Right lobe of liver (tissue), 6 donors: ENCODE results near the gene FTO. TPM values are rescaled to one million over a fixed set of nuclear protein-coding genes. Genes with fewer than 3 reads are reported as not detected.

Experiments used
- ATAC-seq, 4 donors: fragments of 200-7000 bp; cut with Tn5 transposase; one replicate each; pipeline ENCODE4 v1.9.1; 2020; ENCODE audit warnings: mild to moderate bottlenecking in 4 of 4, moderate library complexity in 4 of 4
- DNase-seq, 3 donors: peaks; one replicate each; pipeline ENCODE4 v3.0.0-alpha.2; 2020
- H3K27ac ChIP-seq, 3 donors: fragments of 200-600 bp; one replicate each; pipeline ENCODE4 v1.8.0; 2022
- H3K27me3 ChIP-seq, 2 donors: fragments of 200-600 bp; one replicate each; pipeline ENCODE4 v1.8.0; 2022
- H3K36me3 ChIP-seq, 4 donors: fragments of 200-600 bp; sonication (generic) in 1 of 4; one replicate each; pipeline versions ENCODE4 v1.5.1 to v1.8.0; 2017 to 2022; ENCODE audit warnings: control low read depth in 1 of 4
- H3K4me1 ChIP-seq, 4 donors: fragments of 200-600 bp; sonication (generic) in 1 of 4; one replicate each; pipeline versions ENCODE4 v1.5.1 to v1.8.0; 2017 to 2022; ENCODE audit warnings: control low read depth in 1 of 4
- H3K4me3 ChIP-seq, 3 donors: fragments of 200-600 bp; one replicate each; pipeline ENCODE4 v1.8.0; 2022
- H3K9me3 ChIP-seq, 4 donors: fragments of 200-600 bp; sonication (generic) in 1 of 4; one replicate each; pipeline versions ENCODE4 v1.5.1 to v1.8.0; 2017 to 2022; ENCODE audit warnings: control low read depth in 1 of 4
- CTCF ChIP-seq, 4 donors: fragments of 200-600 bp in 3 of 4; fragments of 450-650 bp in 1 of 4; IDR thresholded peaks; one replicate each; pipeline versions ENCODE4 v1.5.1 to v1.8.0; 2016 to 2022; ENCODE audit warnings: antibody characterized with exemption in 4 of 4, mild to moderate bottlenecking in 2 of 4
- POLR2A ChIP-seq: fragments of 450-650 bp; IDR thresholded peaks from one replicate; pipeline ENCODE4 v1.6.1; 2017; ENCODE audit warnings: antibody characterized with exemption, mild to moderate bottlenecking
- WGBS: methylation state at CpG from one replicate; pipeline ENCODE4 v1.1.6; 2018; ENCODE audit warnings: low coverage, low lambda C conversion rate; ENCODE audit not compliant: insufficient coverage; ENCODE audit errors: missing lambda C conversion rate; 5-methylcytosine and 5-hydroxymethylcytosine counted together
- intact Hi-C, 2 donors: fragments of 100-400 bp; cut with DNase I; formaldehyde crosslinking; loops; one replicate each; pipeline versions ENCODE4 v1.11.2 to v1.14.1; 2022
- total RNA-seq, 6 experiments: library from RNA; depleted of rRNA in 2 of 6; stranded (reverse); fragments of >200 nt in 2 of 6; fragmentation: NEBNext Ultra II Directional in 3 of 6; extraction: Animal tissue kit (Norgen Biotek cat#: 25700) in 3 of 6; gene quantifications; one replicate each; pipeline versions ENCODE4 v1.1.0 to v1.2.4, GENCODE V29; 2016 to 2023
- donor health status: DM: no; HTN: yes; CAD: no.
- donor health status: DM: no; HTN: no; CAD: no.
- donor health status: DM: no; HTN: no; CAD: no.
- donor health status: DM: no; HTN: yes; CAD: no.
- donor health status: DM: no; HTN: yes; CAD: no.

Gene FTO
- total RNA-seq, 6 experiments from 2014 or later: 28.9 to 51.6 (median 33.6) TPM

GRCh38 chr16:53821487-53821886, 117.5 kb downstream of the FTO start:
- Histone ChIP-seq H3K27me3 (no peaks in the 10 kb centered on the region), H3K9me3 (no peaks in the 10 kb centered on the region), H3K4me3 (no peak overlapping the region), H3K4me1 (no peaks in the 10 kb centered on the region), H3K27ac (no peak overlapping the region), H3K36me3 (peaks cover 0 to 5% (median under 1%) of the 10 kb centered on the region in 4 donors)
- TF ChIP-seq POLR2A (no peak), CTCF (IDR thresholded peaks at IDR 0.05) (no peak)
- 92% methylated on average over 1 of the region's 1 CpG for WGBS
- intact Hi-C loops: no loop called here
- no peak for ATAC-seq
- DNase-seq: no peak

- ATAC-seq (peak in 1 of 4 donors; percentile 25), DNase-seq (no peak)
- no peak overlapping the region for H3K4me3 ChIP-seq
- no peaks in the 10 kb centered on the region for H3K9me3 ChIP-seq
- H3K27ac ChIP-seq: no peak overlapping the region
- H3K27me3 ChIP-seq: no peaks in the 10 kb centered on the region
- TF ChIP-seq CTCF (IDR thresholded peaks at IDR 0.05) (no peak), POLR2A (no peak)
- peaks cover 0 to 5% (median under 1%) of the 10 kb centered on the region in 4 donors for H3K36me3 ChIP-seq
- no peaks in the 10 kb centered on the region for H3K4me1 ChIP-seq
- 91% methylated on average over 4 of the region's 4 CpGs for WGBS
- intact Hi-C loops: no loop called here
These were observed 118.1 kb downstream of the FTO start for GRCh38 chr16:53821957-53822625.

GRCh38 chr16:53822936-53823529, 119.1 kb downstream of the FTO start:
- TF ChIP-seq CTCF (IDR thresholded peaks at IDR 0.05): no peak
- no peak for TF ChIP-seq POLR2A
- Histone ChIP-seq H3K4me1 (no peaks in the 10 kb centered on the region), H3K27ac (no peak overlapping the region), H3K36me3 (peaks cover 0 to 5% (median under 1%) of the 10 kb centered on the region in 4 donors), H3K27me3 (no peaks in the 10 kb centered on the region), H3K4me3 (no peak overlapping the region), H3K9me3 (no peaks in the 10 kb centered on the region)
- 93% methylated on average over 7 of the region's 7 CpGs for WGBS
- intact Hi-C loops: no loop called here
- ATAC-seq (no peak), DNase-seq (no peak)

- TF ChIP-seq POLR2A (no peak), CTCF (IDR thresholded peaks at IDR 0.05) (no peak)
- H3K36me3 ChIP-seq: peaks cover 0 to 5% (median 2%) of the 10 kb centered on the region in 4 donors
- H3K27ac ChIP-seq: no peak overlapping the region
- H3K4me3 ChIP-seq: no peak overlapping the region
- H3K9me3 ChIP-seq: no peaks in the 10 kb centered on the region
- intact Hi-C loops: no loop called here
- WGBS: 62% methylated on average over 3 of the region's 3 CpGs
- DNase-seq (no peak), ATAC-seq (no peak)
- H3K4me1 ChIP-seq: no peaks in the 10 kb centered on the region
- no peaks in the 10 kb centered on the region for H3K27me3 ChIP-seq
These were observed 122.7 kb downstream of the FTO start for GRCh38 chr16:53826658-53827057.
